GM18520 (cell line): ENCODE data around the gene DNAL1.

Source experiments
- ATAC-seq: cut with Tn5 transposase; IDR thresholded peaks from one replicate; pipeline ENCODE4 v1.9.1; 2021; ENCODE audit not compliant: unreplicated experiment

Gene DNAL1

DNA sequence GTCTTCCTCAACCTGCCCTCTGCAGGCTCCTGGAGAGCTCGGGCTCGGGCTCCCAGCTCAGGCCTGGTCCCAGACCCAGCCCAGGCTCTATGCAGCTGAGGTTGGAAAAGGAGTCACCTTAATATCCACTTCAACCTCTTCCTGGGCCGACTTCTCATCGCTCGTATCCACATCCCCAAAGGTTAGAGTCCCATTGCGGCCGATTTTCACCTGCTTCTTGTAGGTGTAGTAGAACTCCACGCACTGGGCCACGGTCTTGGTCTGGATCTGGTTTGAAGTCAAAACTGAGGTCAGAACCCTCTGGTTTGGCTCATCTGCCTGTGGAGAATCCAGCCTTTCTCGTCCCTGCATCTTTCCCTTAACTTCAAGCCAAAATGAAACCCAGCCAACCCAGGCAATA lies 77.8 kb downstream of the DNAL1 start:
- no peak for ATAC-seq

- no peak for ATAC-seq
Observed at GRCh38 chr14:73723406-73723796, 78.6 kb downstream of the DNAL1 start.

GRCh38 chr14:73723797-73724661 lies 79.2 kb downstream of the DNAL1 start:
- ATAC-seq = no peak

- no peak for ATAC-seq
Observed at GRCh38 chr14:73724696-73725095, 79.9 kb downstream of the DNAL1 start.

DNA sequence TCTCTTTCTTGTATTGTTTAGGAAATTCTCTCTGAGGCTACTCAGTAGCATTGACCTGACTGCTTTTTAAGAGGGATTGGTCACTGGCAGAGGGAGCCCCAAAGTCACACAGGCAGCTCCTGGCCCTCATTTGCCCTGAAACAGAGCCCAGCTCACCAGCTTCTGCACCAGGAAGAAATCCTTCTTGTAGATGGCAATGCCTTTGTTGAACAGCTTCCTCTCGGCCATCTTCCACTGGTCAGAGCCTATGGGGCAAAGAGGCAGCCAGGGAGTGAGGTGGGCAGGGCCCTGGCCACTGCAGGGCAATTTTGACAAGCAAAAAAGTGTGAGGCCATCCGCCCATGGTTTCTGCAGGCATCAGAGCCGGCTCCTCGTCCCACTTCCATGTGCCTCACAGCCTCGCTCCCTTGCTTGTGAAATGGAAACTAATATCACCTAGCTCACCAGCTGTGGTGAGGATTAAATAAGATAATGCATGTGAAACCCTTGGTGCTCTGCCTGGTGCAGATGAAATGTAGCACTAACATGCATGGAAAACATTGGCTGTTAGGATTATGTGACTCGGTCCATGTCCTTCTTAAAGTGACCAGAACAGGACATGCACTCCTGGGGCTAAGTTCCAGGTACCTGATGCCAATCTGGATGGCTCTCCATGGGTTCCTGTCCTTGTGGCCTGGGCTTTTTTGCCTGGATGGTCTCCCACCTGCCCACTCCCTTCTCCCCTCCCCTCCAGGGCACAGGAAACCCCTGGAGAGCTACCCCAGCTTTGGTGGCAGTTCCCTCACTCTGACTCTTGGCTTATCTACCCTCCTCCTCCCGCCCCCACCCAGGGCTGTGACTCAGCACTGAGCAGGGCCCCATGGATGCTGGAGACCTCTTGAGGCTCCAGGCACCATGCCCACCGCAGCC lies 80.6 kb downstream of the DNAL1 start:
- no peak for ATAC-seq

DNA sequence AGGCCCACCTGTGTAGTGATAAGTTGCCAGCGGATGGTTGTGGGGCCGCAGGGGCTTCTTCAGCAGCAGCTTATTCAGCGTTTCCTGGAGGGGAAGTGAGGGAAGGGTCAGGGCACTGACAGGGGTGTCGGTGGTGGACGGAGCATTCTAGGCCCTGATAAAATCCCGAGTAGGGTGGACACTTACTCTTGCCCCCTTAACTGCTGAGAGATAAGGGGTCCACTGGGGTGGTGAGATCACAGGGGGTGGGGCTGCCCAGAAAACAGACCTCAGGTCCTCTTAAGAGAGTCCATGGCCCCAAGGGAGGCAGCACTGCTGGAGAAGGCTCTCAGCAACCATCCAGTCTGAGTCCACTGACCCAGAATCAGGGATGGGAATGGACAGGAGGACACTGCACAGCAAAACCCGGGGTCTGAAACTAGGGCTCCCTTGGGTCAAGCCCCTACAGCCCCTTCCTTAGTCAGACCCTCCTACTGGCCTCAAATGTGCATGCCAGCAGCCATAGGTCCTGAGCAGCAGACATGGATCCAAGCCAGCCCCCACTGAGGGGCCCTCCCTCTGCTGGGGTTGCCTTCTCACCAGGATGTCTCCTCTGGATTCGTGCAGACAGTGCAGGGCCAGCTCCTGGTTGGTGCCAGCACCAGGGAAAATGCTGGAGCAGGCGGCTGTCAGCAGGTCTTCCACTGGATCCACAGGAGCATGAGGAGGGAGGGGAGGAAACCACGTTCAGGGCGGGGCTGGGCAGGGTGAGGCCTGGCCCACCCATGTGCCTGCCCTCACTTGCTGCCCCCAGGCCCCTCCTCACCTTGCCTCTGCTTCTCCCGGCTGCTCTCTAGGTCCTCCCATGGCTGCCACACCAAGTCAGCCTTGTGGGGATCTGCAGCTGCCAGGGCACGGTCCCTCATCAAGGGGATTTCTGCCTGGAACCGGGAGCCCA lies 81.5 kb downstream of the DNAL1 start:
- no peak for ATAC-seq

- ATAC-seq = no peak
Observed at GRCh38 chr14:73727166-73727565, 82.4 kb downstream of the DNAL1 start.

- ATAC-seq = no peak
Observed at GRCh38 chr14:73728717-73729330, 84.0 kb downstream of the DNAL1 start.

GRCh38 chr14:73729556-73730265 lies 84.9 kb downstream of the DNAL1 start:
- no peak for ATAC-seq

DNA sequence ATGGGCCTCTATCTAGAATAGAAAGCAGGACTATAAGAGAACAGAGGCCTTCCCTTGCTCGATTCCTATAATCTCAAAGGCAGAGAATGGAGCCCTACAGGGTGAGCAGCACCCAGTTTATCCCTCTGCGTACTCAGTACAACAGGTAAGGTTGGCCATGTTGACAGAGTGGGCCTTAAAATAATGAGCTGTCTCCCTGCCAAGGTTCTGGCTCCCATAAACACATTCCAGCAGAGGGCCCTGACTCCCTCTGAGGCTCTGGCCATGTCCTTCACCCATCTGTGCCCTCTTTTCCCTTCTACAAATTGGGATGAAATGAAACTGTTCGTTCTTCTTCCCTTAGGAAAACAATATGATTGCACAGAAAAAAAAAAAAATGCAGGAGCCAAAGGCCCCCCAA lies 86.3 kb downstream of the DNAL1 start:
- ATAC-seq = no peak

GRCh38 chr14:73732006-73732405 lies 87.2 kb downstream of the DNAL1 start:
- no peak for ATAC-seq

GRCh38 chr14:73736842-73737241 lies 92.1 kb downstream of the DNAL1 start:
- no peak for ATAC-seq

DNA sequence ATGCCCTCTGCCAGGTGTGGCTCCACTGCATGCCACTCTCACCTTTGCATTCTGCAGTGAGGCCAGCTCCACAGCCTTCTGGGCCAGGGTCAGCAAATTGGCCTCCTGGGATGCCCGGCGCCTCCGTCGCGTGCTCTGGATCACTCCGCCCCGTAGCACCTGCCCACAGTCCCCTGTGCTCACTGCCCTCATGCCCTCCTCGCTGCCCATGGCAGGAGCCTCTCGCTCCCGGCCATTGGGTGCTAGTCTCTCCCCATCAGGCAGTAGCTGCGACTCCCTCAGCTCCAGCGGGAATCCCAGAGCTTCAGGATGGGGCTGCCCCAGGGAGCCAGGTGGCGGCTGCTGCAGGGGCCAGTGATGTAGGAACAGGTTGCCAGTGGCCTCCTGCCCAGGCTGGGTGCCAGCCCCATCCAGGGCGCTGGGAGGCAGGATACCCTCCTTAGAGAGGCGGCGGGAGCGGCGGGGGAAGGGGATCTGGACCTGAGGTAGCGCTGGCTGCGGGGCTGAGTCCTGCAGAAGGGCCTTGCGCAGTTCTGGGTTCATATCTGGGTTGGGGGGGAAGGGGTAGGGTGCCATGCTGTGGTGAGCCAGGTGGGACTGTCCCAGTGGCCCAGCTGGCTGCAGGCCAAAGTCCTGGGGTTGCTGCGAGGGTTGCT lies 93.9 kb downstream of the DNAL1 start:
- ATAC-seq = no peak

GRCh38 chr14:73739174-73739898 lies 94.5 kb downstream of the DNAL1 start:
- no peak for ATAC-seq

DNA sequence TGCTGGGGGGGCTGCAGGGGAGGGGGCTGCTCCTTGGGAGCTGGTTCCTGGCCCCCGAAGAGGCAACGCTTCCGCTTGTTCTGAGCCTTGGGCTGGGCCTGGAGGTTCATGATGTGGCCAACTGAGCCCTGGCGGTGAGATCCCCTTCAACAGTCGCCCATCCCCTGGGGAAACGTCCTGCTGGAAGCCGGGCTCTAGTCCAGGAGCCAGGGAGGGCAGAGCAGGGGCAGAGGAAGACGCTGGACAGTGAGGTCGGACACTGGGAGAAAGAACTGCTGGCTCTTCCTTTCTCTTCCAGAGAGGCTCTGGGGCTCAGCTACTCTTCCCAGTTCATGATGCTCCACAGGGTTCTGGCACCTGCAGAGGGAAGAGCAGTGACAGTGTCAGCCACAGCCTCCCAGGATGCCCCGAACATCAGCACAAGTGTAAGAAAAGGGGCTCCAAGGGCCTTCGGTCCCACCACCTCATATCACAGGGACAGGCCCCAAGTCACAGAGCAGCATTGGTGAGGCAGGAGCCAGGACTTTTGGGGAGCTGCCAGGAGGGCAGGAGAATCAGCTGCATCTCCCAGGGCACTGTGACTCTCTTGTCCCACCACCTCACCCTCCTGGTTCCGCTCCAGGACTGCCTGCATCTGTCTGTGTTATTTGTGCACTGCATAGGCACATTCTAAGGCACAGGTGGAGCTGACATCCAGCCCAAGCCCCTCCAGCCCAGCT lies 95.3 kb downstream of the DNAL1 start:
- ATAC-seq = no peak

DNA sequence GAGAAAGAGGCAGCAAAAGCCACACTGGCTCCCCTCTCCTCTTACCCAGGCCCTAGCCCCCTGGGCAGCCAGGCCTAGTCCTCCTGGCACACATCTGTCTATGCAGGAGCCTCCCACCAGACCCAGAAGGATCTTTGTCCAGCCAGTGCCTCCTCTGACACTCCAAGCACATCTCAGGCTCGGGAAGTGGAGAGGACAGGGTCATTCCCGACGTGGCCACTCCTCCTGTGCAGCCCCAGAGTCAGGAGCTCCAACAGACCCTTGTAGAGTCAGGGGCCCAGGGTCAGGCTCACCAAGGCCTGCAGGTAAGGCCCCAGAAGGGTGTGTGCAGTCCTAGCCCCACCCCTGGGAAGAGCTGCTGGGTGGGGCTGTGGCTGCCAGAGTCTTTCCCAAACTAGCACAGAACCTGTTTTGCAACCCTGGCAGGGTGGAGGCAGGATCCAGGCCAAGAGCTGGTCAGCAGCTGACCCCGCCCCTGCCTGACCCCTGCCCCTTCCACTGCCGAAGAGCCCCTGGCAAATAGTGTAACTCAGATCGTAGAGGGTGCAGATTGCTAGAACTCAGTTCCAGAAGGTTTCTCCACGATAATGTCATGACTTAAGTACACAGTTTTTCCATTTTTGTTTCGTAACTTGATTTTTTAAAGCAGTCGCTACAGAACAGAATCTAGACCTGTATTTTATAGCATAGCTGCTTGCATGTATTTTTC lies 96.0 kb downstream of the DNAL1 start:
- no peak for ATAC-seq

- no peak for ATAC-seq
Observed at GRCh38 chr14:73741386-73741875, 96.6 kb downstream of the DNAL1 start.
